Measurements from ENCODE around the gene BLVRB.

The BLVRB gene

GRCh38 chr19:40414542-40415535 lies 50.7 kb downstream of the BLVRB start:
- Histone ChIP-seq H3K9ac (ENCODE audit: low read length) (no peak overlapping the region), H3K27ac (ENCODE audit: low read depth, low read length, poor library complexity, severe bottlenecking) (peak overlapping the region; percentile 96), H3K4me2 (ENCODE audit: low read length) (no peak overlapping the region), H3F3A (ENCODE audit: insufficient read depth, low read length) (no peaks in the 10 kb centered on the region), H3K4me1 (ENCODE audit: insufficient read depth, low read length, severe bottlenecking) (peaks cover 58% of the 10 kb centered on the region), H4K20me1 (ENCODE audit: insufficient read depth, low read length) (no peaks in the 10 kb centered on the region), H3K4me3 (ENCODE audit: low read depth, low read length, poor library complexity, severe bottlenecking) (no peak overlapping the region), H3K36me3 (ENCODE audit: insufficient read depth, low read length) (no peaks in the 10 kb centered on the region), H3K9me3 (ENCODE audit: low read length) (no peaks in the 10 kb centered on the region), H2AFZ (ENCODE audit: low read length) (no peak overlapping the region), H3K9me2 (ENCODE audit: low read depth, low read length) (no peaks in the 10 kb centered on the region), H3K27me3 (ENCODE audit: insufficient read depth, low read length) (no peaks in the 10 kb centered on the region), H3K79me2 (ENCODE audit: insufficient read depth, low read length) (no peaks in the 10 kb centered on the region)
- TF ChIP-seq CTCF (IDR thresholded peaks at IDR 0.05; ENCODE audit: low read length) (no peak), EZH2 (IDR thresholded peaks at IDR 0.05; ENCODE audit: borderline replicate concordance, low read length) (no peak)

GRCh38 chr19:40413291-40413845 lies 52.2 kb downstream of the BLVRB start, which contains the start of gene PRX:
Gene PRX (minus strand): TSS chr19:40413378. CDS start chr19:40407932, 5,446 bp downstream.
- Histone ChIP-seq H3K27me3 (ENCODE audit: insufficient read depth, low read length) (no peaks in the 10 kb centered on the region), H4K20me1 (ENCODE audit: insufficient read depth, low read length) (no peaks in the 10 kb centered on the region), H3K79me2 (ENCODE audit: insufficient read depth, low read length) (no peaks in the 10 kb centered on the region), H3K4me3 (ENCODE audit: low read depth, low read length, poor library complexity, severe bottlenecking) (peak within 1 kb of the TSS; percentile 53), H2AFZ (ENCODE audit: low read length) (no peak within 1 kb of the TSS), H3K4me1 (ENCODE audit: insufficient read depth, low read length, severe bottlenecking) (peaks cover 72% of the 10 kb centered on the region), H3K36me3 (ENCODE audit: insufficient read depth, low read length) (no peaks in the 10 kb centered on the region), H3K27ac (ENCODE audit: low read depth, low read length, poor library complexity, severe bottlenecking) (peak within 1 kb of the TSS; percentile 96), H3K9me2 (ENCODE audit: low read depth, low read length) (no peaks in the 10 kb centered on the region), H3K9me3 (ENCODE audit: low read length) (no peaks in the 10 kb centered on the region), H3K4me2 (ENCODE audit: low read length) (peak within 1 kb of the TSS; percentile 51), H3F3A (ENCODE audit: insufficient read depth, low read length) (no peaks in the 10 kb centered on the region), H3K9ac (ENCODE audit: low read length) (peak within 1 kb of the TSS; percentile 65)
- no peak for TF ChIP-seq EZH2 (IDR thresholded peaks at IDR 0.05; ENCODE audit: borderline replicate concordance, low read length)
- no peak for TF ChIP-seq CTCF (IDR thresholded peaks at IDR 0.05; ENCODE audit: low read length)

- H3K27ac ChIP-seq (ENCODE audit: low read depth, low read length, poor library complexity, severe bottlenecking): peak overlapping the region; percentile 96
- no peaks in the 10 kb centered on the region for H3F3A ChIP-seq (ENCODE audit: insufficient read depth, low read length)
- peak overlapping the region; percentile 53 for H3K4me3 ChIP-seq (ENCODE audit: low read depth, low read length, poor library complexity, severe bottlenecking)
- H3K4me2 ChIP-seq (ENCODE audit: low read length): peak overlapping the region; percentile 51
- no peaks in the 10 kb centered on the region for H3K79me2 ChIP-seq (ENCODE audit: insufficient read depth, low read length)
- no peaks in the 10 kb centered on the region for H3K9me3 ChIP-seq (ENCODE audit: low read length)
- H3K4me1 ChIP-seq (ENCODE audit: insufficient read depth, low read length, severe bottlenecking): peaks cover 77% of the 10 kb centered on the region
- H3K9ac ChIP-seq (ENCODE audit: low read length): peak overlapping the region; percentile 65
- no peaks in the 10 kb centered on the region for H3K27me3 ChIP-seq (ENCODE audit: insufficient read depth, low read length)
- TF ChIP-seq EZH2 (IDR thresholded peaks at IDR 0.05; ENCODE audit: borderline replicate concordance, low read length) (no peak), CTCF (IDR thresholded peaks at IDR 0.05; ENCODE audit: low read length) (no peak)
- no peaks in the 10 kb centered on the region for H3K36me3 ChIP-seq (ENCODE audit: insufficient read depth, low read length)
- H4K20me1 ChIP-seq (ENCODE audit: insufficient read depth, low read length): no peaks in the 10 kb centered on the region
- no peaks in the 10 kb centered on the region for H3K9me2 ChIP-seq (ENCODE audit: low read depth, low read length)
- H2AFZ ChIP-seq (ENCODE audit: low read length): no peak overlapping the region
These were observed 52.7 kb downstream of the BLVRB start for GRCh38 chr19:40412866-40413265.

Data from OCI-LY1 (cell line).